Spleen (tissue), 7 donors: ENCODE results near the gene STAC3.

ENCODE experiments used
- CTCF ChIP-seq, 11 experiments: fragments of 200-600 bp in 7 of 11; fragments of 450-650 bp in 4 of 11; sonication (generic) in 4 of 11; IDR thresholded peaks in 8 of 11; conservative IDR thresholded peaks in 3 of 11; 1 replicate in 7 of 11; 2 replicates in 4 of 11; pipeline versions ENCODE4 v1.4.0 to v1.8.0; 2016 to 2021; ENCODE audit warnings: antibody characterized with exemption in 11 of 11, inconsistent platforms in 4 of 11, mild to moderate bottlenecking in 1 of 11
- POLR2A ChIP-seq, 3 donors: fragments of 450-650 bp; IDR thresholded peaks; one replicate each; pipeline ENCODE4 v1.5.1; 2017; ENCODE audit warnings: antibody characterized with exemption in 3 of 3, mild to moderate bottlenecking in 1 of 3
- donor health status: DM: no; HTN: no; CAD: no; lungs with moderate emphysema.
- donor health status: DM: no; HTN: no; CAD: no.
- donor health status: DM: no; HTN: no; CAD: no.

- no peak for TF ChIP-seq POLR2A (IDR thresholded peaks at IDR 0.05)
- no peak for TF ChIP-seq CTCF (IDR thresholded peaks at IDR 0.05 in 8 of 11, conservative IDR thresholded peaks at IDR 0.05 in 3 of 11)
These were observed 16.4 kb downstream of the STAC3 start for GRCh38 chr12:57234571-57235016.
